Stimulated activated CD8-positive, alpha-beta memory T cell treated with anti-CD3 and anti-CD28 coated beads, Interleukin-4, amount 100 ng/mL, for 24 hours (primary cell): Measurements from ENCODE around the gene SLC45A2.
"Not testable (repeated sequence)": the region's sequence is repeated elsewhere in the genome, so short reads cannot be mapped to it uniquely, and the experiment has no call there.

Experiments used
- DNase-seq: peaks from one replicate; pipeline ENCODE4 v3.0.0-alpha.2; 2020; ENCODE audit warnings: low read depth

SLC45A2 gene, protein sequence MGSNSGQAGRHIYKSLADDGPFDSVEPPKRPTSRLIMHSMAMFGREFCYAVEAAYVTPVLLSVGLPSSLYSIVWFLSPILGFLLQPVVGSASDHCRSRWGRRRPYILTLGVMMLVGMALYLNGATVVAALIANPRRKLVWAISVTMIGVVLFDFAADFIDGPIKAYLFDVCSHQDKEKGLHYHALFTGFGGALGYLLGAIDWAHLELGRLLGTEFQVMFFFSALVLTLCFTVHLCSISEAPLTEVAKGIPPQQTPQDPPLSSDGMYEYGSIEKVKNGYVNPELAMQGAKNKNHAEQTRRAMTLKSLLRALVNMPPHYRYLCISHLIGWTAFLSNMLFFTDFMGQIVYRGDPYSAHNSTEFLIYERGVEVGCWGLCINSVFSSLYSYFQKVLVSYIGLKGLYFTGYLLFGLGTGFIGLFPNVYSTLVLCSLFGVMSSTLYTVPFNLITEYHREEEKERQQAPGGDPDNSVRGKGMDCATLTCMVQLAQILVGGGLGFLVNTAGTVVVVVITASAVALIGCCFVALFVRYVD

DNA sequence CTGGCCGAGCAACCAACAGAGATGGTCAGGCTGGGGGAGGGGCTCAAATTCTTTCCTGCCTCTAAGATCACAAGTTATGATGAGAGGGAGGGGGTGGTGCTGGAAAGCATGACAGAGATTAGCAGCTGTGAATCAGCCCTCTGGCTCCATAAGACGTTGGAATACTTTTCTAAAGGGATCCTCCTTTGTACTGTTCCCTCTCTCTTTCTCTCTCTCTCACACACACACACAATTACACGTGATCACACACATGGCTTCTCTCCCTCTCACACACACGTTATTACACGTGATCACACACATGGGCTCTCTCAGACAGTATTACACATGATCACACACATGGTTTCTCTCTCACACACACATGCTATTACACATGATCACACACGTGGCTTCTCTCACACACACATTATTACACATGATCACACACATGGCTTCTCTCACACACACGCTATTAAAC is at the start of gene SLC45A2:
Gene SLC45A2 (minus strand): TSS at position 23 of the 454 bp plus-strand sequence. CDS start 110 bp downstream, outside the sequence.
- no peak for DNase-seq

DNA sequence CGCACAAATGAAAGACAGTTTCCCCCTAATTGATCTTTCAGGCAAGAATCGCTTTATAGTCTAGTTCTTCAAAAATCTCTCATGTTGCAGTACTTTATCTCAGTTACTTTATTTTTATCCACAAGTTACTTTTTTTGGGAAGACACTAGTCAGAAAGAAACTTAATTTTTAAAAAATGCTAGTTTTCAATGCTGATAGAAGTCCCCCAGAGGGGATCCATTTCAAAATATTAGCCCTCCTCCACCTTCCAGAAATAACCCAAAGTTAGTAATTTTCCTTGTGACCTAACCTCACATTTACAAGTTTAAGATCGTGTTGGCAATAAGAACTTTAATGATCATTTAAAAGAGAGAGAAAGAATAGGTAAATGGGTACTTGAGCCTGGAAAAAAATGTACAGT is 47.5 kb upstream of the SLC45A2 start:
- no peak for DNase-seq

DNA sequence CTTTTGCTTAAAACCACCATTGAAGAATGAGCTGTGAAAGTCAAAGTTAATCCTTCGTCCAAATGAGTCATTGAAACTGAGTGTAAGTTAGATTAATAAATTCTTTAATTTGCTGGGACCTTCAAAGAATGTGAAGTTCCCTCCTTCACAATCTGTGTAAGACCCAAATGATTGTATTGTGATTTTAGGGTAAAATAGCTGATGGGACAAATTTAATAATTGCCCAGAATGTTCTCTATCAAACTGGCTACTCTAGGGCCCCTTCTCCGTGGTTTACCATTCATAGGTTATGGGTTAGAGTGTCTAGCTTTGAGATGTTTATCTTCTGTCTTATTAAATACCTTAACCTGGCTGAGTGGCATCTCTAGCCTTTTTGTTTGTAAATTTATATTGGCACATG is 46.6 kb upstream of the SLC45A2 start:
- DNase-seq, result no peak

DNA sequence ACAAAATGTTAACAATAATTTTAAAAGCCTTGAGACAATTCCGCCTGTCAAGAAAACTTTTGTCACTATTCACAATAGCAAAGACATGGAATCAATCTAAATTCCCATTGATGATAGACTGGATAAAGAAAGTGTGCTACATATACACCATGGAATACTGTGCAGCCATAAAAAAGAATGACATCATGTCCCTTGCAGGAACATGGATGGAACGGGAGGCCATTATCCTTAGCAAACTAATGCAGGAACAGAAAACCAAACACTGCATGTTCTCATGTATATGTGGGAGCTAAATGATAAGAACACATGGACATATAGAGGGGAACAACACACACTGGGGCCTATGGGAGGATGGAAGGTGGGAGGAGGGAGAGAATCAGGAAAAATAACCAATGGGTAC is 46.1 kb upstream of the SLC45A2 start:
- DNase-seq, result not testable (repeated sequence)

DNA sequence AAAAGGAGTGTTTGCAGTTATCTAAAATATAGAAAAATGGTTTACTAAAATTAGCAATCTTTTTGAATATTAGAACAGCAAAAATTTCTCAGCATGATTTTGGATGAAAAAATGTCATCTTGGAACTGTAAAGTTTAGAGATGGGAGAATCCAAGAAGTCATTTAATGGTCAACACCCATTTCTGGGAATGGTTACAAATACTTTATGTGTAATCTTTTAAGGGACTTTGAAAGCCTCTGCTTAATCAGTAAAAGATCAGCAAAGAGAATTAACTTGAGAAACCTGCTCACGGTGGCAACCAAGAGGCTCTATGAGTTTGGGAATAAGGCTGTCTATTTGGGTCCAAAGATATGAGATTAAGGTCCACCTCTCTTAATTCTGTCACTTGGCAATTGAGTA is 45.6 kb upstream of the SLC45A2 start:
- no peak for DNase-seq

DNA sequence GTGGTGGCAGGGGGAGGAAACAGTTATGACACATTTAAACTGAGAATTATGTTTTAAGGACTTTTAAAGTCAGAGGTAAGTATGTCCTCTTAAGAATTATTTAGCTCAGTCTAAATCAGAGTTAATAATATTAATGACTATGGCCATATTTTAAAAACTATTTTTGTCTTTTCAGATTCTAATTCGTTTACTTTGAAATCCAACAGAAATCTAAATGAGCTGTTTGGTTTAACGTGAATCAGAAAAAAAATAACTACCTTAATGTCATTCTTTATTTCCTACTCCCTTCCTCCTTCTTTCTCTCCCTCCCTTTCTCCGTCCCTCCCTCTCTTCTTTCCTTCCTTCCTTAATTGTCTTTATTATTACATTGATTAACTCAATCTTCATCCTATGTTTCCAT is 43.9 kb upstream of the SLC45A2 start:
- DNase-seq, result no peak

DNA sequence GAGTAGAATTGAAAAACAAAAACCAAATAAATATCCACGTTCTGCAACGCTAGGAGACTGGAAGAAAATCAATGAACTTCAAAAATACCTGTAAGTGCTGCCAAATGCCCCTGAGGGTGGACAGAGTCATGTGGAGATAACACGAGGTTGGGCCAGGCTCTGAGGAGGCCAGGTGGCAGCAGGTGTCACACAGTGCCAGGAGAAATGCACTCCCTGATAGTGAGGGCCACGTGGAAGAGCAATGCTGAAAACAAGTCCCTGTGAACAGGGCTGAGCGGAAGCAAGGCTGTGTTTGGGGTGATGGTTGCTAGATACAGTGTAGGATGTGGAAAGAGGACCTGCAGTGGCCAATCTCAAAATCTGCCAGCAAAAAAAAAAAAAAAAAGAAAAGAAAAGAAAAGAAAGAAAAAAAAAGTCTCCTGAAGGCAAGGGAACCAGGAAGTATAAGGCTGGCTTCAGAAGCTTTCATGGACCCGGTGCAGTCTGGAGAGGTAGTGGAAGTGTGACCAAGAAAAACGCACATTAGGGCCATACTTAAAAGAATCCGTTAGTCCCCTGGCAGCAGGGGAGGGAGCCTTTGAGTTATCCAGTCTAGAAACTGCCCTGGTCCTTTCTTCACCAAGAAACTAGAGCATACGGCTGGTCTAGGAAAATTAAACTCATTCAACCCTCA is 41.7 kb upstream of the SLC45A2 start:
- no peak for DNase-seq

DNA sequence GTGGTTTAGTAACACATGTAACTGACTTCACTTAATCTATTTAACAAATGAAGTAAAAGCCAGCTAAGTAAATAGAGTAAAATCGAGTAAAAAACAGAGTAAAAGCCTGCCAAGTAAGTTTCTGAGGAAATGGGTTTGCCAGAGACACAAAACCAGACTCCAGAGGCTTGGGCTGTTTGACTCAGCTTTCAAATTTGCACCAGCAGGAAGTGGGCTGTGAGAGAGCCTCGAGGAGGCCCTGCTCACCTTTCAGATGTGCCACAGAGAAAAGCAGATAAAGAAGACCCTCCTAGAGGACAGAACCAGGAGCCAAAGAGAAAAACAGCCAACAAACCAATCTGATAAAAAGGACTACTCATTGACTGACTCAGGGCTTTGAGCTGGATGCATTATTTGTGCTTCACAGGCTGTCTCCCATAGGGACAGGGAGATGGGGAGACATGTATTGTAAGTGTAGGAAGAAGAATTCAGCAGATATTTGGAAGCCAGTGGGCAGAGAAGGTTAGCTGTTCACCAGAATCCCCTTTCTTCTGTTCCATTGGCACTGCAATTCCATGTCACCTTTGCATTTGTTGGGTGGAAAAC is 37.7 kb upstream of the SLC45A2 start:
- no peak for DNase-seq

DNA sequence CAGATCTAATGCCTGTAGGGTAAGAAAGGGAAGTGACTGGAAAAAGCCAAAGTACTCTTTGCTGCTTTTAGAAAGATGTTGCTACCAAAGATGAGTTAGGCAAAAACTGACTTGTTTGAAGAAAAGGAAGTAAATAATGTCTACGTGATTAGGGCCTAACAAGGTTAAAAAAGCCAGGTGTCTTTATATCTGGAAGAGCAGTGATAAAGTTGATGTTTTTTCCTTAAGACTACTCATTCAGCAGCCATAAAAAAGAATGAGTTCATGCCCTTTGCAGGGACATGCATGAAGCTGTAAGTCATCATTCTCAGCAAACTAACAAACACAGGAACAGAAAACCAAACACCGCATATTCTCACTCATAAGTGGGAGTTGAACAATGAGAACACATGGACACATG is 36.8 kb upstream of the SLC45A2 start:
- no peak for DNase-seq

DNA sequence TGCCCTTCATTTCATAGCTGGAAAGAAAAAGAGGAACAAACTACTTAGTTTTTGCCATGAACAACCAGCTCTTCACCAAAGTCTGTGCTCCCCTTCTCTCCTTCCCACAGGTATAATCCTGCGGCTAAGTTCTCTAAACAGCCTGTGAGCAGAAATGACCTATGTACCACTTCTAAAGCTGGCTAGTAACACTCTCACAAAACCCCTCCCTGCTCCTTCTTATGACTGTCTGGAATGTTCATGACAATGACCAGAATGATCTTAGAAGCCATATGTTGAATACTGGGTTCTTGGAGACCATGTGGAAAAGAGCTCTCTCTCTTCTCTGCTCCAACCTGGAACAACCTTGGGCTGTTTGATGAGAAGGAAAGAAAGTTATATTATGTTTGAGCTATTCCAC is 36.2 kb upstream of the SLC45A2 start:
- DNase-seq, result no peak

DNA sequence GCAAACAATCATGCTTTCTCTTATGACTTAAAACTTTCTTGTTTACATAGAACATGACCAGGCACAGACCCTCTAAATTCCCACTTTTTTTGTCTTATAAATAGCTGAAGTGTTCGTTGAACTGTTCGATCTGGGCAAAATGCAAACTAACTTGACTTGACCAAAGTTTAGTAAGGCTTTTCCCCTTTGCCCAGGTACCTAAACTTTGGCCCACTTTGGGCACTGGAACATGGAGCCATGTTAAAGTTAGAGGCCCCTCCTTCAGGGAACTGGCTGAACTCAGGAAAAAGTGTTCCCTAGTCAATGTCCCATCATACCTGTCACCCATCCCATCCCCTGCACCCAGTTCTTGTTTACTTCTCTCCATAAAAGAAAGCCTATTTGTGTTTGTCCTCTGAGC is 32.8 kb upstream of the SLC45A2 start:
- no peak for DNase-seq

DNA sequence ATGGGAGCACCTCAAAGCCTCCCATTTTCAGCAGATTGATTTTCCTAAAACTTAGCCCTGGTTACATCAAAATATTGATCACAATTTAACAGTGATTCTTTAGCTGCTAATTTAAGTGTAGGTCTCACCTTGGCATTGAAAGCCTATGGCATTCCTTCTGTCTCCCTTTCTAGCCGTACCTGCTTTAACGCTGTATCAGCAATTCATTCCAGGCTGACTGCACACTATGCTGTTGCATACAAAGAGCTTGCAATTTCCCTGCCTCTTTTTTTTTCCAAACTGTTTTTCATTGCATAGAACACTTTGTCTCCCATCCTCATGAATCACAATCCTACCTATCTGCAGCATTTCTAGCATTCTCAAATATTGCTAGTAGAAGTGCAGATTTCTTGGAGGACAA is 32.3 kb upstream of the SLC45A2 start:
- DNase-seq, result no peak

DNA sequence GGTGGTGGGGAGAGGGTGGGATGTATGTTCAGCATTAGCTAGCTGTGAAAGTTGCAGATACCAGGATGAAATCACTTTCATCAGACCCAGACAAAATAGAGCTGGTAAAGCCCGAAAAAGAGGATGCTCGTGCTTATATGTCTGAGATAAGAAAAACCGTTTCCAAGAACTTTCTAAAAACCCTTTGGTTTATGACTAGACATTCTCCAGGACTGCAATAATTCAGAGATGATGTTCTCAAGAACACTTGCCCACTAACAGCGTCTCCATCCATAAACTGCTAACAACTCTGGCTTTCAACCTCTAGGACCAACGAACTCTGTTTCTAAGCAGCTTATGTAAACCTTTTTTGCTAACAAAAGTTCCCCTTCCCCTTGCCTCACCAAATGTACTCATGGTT is 31.7 kb upstream of the SLC45A2 start:
- no peak for DNase-seq

DNA sequence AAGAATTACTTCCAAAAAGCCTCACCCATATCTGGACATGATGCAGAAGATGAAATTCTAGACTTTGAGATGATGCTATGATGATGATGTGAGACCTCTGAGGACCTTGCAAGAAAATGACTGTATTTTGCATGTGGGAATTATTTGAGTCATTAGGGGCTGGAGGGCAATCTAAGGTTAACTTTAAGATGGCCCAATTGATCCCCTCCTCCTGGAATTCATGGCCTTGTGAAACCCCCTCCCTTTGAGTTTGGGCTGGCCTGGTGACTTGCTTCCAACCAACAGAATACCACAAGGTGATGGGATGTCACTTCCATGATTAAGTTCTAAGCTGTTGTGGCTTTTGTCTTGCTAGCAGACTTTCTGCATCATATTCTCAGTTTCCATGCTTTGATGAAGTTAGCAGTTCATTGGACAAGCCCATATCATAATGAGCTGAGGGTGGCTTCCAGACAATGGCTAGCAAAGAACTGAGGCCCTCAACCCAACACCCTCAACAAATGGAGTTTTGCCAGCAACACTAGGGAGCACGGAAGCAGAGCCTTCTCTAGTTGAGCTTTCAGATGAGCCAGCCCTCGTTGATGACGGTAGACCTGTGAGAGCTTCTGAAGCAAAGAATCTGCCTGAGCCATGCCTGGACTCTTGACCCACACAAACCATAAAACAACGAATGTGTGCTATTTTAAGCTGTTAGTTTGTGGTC is 30.8 kb upstream of the SLC45A2 start:
- no peak for DNase-seq

DNA sequence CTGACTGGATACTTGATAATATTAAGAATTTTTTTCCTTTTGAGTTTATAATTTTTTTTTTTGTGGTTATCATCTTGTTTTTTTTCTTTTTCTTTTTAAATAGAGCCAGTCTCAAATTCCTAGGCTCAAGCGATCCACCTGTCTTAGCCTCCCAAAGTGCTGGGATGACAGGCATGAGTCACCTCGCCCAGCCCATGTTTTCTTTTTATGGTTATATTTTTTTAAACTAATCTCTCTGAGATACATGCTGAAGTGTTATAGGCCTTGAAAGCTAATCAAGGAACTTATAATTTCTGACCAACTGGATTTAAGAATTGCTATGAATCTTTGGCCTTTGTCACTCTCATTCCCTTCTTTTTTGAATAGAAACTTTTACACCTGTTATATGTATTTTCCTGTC is 30.1 kb upstream of the SLC45A2 start:
- no peak for DNase-seq

DNA sequence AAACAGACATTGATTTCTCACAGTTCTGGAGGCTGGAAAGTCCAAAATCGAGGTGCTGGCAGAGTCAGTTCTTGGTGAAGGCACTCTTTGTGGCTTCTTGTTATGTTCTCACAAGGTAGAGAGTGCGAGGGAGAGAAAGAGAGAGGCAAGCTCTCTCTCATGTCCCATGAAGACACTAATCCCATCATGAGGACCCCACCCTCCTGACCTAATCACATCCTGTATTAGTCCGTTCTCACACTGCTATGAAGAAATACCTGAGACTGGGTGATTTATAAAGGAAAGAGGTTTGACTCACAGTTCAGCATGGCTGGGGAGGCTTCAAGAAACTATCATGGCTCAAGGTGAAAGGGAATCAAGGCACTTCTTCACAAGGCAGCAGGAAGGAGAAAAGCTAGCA is 29.1 kb upstream of the SLC45A2 start:
- no peak for DNase-seq

DNA sequence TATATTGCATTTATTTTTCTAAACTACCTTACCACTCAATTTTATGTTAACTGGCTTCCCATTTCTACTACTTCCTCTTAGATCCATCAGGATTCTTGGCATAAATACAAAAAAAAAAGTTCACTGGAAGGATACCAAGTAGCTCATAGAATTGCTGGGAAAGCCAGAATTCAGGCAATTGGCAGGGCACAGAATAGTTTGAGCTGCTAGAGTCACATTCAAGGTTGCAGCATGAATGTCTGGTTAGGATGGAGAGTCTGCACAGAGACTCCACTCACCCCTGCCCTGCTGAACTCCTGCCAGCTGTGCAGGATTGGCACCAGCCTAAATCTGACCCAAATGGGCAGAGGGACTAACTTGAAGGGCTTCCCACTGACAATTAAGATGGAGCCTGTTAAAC is 28.3 kb upstream of the SLC45A2 start:
- no peak for DNase-seq

DNA sequence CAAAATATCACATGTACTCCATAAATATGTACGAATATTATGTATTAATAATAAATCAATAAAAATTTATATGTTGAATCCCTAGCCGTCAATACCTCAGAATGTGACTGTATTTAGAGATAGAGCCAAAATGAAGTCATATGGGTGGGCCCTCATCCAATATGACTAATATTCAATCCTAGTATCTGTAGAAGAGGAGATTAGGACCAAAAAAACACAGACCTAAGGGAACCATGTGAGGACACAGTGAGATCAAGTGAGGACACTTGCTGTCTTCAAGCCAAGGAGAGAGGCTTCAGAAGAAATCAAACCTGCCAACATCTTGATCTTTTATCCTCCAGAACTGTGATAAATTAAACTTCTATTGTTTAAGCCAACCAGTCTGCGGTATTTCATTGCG is 27.0 kb upstream of the SLC45A2 start:
- DNase-seq, result no peak

DNA sequence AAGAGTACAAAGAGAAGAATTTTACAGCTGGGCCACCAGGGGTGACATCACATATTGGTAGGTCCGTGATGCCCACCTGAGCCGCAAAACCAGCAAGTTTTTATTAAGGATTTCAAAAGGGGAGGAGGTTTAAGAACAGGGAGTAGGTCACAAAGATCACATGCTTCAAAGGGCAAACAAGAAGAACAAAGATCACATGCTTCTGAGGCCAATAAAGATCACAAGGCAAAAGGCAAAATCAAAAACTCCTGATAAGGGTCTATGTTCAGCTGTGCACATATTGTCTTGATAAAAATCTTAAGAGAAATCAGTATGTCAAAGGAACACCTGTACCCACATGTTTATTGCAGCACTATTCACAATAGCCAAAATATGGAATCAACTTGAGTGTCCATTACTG is 25.7 kb upstream of the SLC45A2 start:
- not testable (repeated sequence) for DNase-seq

DNA sequence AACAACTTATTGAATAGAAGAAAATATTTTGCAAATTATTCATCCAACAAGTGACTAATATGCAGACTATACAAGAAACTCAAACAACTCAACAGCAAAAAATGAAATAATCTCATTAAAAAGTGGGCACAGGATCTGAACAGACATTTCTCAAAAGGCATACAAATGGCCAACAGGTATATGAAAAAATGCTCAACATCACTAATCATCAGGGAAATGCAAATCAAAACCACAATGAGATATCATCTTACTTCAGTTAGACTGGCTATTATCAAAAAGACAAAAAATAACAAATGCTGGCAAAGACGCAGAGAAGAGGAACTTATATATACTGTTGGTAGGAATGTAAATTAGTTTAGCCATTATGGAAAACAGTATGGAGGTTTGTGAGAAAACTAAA is 25.1 kb upstream of the SLC45A2 start:
- no peak for DNase-seq

DNA sequence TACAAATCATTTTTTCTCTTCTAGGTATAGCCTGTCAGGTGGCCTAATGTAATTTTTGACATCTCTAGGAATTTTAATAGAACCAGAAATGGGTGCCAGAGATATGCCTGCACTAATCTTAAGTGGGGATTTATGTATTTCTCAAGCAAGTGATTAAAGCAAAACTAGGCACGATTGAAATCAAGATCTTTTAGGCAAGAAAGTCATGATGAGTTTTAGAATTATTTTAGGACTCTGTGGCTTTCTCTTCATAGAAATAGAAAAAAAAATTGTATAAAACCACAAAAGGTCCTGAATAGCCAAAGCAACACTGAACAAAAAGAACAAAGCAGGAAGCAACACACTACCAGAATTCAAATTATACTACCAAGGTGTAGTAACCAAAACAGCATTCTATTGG is 24.3 kb upstream of the SLC45A2 start:
- DNase-seq, result no peak
